ENCODE data around the gene MYLIP. TPM values are rescaled to one million over a fixed set of nuclear protein-coding genes. Genes with fewer than 3 reads are reported as not detected.

Gene MYLIP
- total RNA-seq, 1 donor from 2014 or later: 81.1 TPM

GRCh38 chr6:16098211-16098610 is 30.7 kb upstream of the MYLIP start:
- Mint-ChIP-seq H3K27ac (peak overlapping the region; percentile 79), H3K4me3 (ENCODE audit: low read depth) (no peak overlapping the region), H3K9me3 (ENCODE audit: low read depth) (peaks cover 4% of the 10 kb centered on the region), H3K27me3 (no peaks in the 10 kb centered on the region), H3K4me1 (ENCODE audit: low read depth) (peaks cover 32% of the 10 kb centered on the region), H3K36me3 (ENCODE audit: insufficient read depth) (no peaks in the 10 kb centered on the region)
- DNase-seq (ENCODE audit: low spot score, unreplicated experiment): no peak
- no peak for TF ChIP-seq CTCF (IDR thresholded peaks at IDR 0.05; ENCODE audit: unreplicated experiment)

- no peak for TF ChIP-seq CTCF (IDR thresholded peaks at IDR 0.05; ENCODE audit: unreplicated experiment)
Observed at GRCh38 chr6:16102208-16102607, 26.7 kb upstream of the MYLIP start.

GRCh38 chr6:16103722-16104121 is 25.2 kb upstream of the MYLIP start:
- no peak for DNase-seq (ENCODE audit: low spot score, unreplicated experiment)
- Mint-ChIP-seq H3K9me3 (ENCODE audit: low read depth) (no peaks in the 10 kb centered on the region), H3K4me3 (ENCODE audit: low read depth) (no peak overlapping the region), H3K27me3 (no peaks in the 10 kb centered on the region), H3K36me3 (ENCODE audit: insufficient read depth) (no peaks in the 10 kb centered on the region), H3K27ac (no peak overlapping the region), H3K4me1 (ENCODE audit: low read depth) (peaks cover 47% of the 10 kb centered on the region)
- no peak for TF ChIP-seq CTCF (IDR thresholded peaks at IDR 0.05; ENCODE audit: unreplicated experiment)

More at GRCh38 chr6:16102208-16102607, 26.7 kb upstream of the MYLIP start:
- Mint-ChIP-seq H3K36me3 (ENCODE audit: insufficient read depth) (no peaks in the 10 kb centered on the region), H3K4me3 (ENCODE audit: low read depth) (no peak overlapping the region), H3K27ac (peak overlapping the region; percentile 89), H3K9me3 (ENCODE audit: low read depth) (peaks cover 4% of the 10 kb centered on the region), H3K4me1 (ENCODE audit: low read depth) (peaks cover 49% of the 10 kb centered on the region), H3K27me3 (no peaks in the 10 kb centered on the region)
- no peak for DNase-seq (ENCODE audit: low spot score, unreplicated experiment)

GRCh38 chr6:16104624-16105433 is 24.1 kb upstream of the MYLIP start:
- no peaks in the 10 kb centered on the region for H3K36me3 Mint-ChIP-seq (ENCODE audit: insufficient read depth)
- H3K9me3 Mint-ChIP-seq (ENCODE audit: low read depth): no peaks in the 10 kb centered on the region
- H3K27me3 Mint-ChIP-seq: no peaks in the 10 kb centered on the region
- H3K27ac Mint-ChIP-seq: no peak overlapping the region
- no peak for DNase-seq (ENCODE audit: low spot score, unreplicated experiment)
- H3K4me3 Mint-ChIP-seq (ENCODE audit: low read depth): no peak overlapping the region
- TF ChIP-seq CTCF (IDR thresholded peaks at IDR 0.05; ENCODE audit: unreplicated experiment): no peak
- peaks cover 54% of the 10 kb centered on the region for H3K4me1 Mint-ChIP-seq (ENCODE audit: low read depth)

GRCh38 chr6:16105854-16106253 is 23.0 kb upstream of the MYLIP start:
- H3K4me3 Mint-ChIP-seq (ENCODE audit: low read depth): no peak overlapping the region
- H3K9me3 Mint-ChIP-seq (ENCODE audit: low read depth): no peaks in the 10 kb centered on the region
- no peak for TF ChIP-seq CTCF (IDR thresholded peaks at IDR 0.05; ENCODE audit: unreplicated experiment)
- H3K4me1 Mint-ChIP-seq (ENCODE audit: low read depth): peaks cover 54% of the 10 kb centered on the region
- no peak overlapping the region for H3K27ac Mint-ChIP-seq
- no peaks in the 10 kb centered on the region for H3K27me3 Mint-ChIP-seq
- no peaks in the 10 kb centered on the region for H3K36me3 Mint-ChIP-seq (ENCODE audit: insufficient read depth)
- no peak for DNase-seq (ENCODE audit: low spot score, unreplicated experiment)
